NB4 (cell line): ENCODE results near the gene STRA6.

ENCODE experiments used
- MYC ChIP-seq: IDR thresholded peaks from 2 replicates; pipeline ENCODE4 v1.6.1; 2011; ENCODE audit warnings: low read depth, low read length
- POLR2A ChIP-seq: IDR thresholded peaks from 2 replicates; pipeline ENCODE4 v1.6.1; 2011; ENCODE audit warnings: mild to moderate bottlenecking; ENCODE audit not compliant: insufficient read length; ENCODE audit errors: extremely low read depth
- TF ChIP-seq, protein P1 (sequence below): IDR thresholded peaks from one replicate; pipeline ENCODE4 v1.5.1; 2012; ENCODE audit warnings: low read depth, low read length
- TF ChIP-seq, protein P2 (sequence below): IDR thresholded peaks from 2 replicates; pipeline ENCODE4 v1.6.1; 2011; ENCODE audit warnings: low read depth, low read length

DNA sequence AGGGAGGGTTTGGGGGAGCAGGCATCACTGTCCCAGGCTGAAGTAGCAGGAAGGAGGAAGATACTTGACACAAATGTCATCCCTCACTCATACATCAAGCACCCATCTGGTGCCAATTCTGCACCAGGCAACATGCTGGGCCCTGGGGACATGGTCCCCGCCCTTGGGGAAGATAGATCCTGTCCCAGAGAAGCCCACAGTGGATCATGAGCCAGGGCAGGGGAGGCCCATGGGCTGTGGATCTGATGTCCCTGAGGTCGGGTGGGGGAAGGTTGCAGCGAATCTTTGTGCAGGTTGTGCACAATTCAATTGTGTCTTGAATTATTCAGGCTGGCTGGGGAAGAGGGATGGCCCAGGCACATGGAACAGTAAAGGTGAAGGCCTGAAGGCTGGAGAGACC lies 27.1 kb upstream of the STRA6 start:
- TF ChIP-seq, protein P1, sequence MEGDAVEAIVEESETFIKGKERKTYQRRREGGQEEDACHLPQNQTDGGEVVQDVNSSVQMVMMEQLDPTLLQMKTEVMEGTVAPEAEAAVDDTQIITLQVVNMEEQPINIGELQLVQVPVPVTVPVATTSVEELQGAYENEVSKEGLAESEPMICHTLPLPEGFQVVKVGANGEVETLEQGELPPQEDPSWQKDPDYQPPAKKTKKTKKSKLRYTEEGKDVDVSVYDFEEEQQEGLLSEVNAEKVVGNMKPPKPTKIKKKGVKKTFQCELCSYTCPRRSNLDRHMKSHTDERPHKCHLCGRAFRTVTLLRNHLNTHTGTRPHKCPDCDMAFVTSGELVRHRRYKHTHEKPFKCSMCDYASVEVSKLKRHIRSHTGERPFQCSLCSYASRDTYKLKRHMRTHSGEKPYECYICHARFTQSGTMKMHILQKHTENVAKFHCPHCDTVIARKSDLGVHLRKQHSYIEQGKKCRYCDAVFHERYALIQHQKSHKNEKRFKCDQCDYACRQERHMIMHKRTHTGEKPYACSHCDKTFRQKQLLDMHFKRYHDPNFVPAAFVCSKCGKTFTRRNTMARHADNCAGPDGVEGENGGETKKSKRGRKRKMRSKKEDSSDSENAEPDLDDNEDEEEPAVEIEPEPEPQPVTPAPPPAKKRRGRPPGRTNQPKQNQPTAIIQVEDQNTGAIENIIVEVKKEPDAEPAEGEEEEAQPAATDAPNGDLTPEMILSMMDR = no peak
- TF ChIP-seq, protein P2, sequence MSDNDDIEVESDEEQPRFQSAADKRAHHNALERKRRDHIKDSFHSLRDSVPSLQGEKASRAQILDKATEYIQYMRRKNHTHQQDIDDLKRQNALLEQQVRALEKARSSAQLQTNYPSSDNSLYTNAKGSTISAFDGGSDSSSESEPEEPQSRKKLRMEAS = no peak
- TF ChIP-seq POLR2A (no peak), MYC (no peak)
